Psoas muscle (tissue), 8 donors: ENCODE results near the gene RNF130. TPM values are rescaled to one million over a fixed set of nuclear protein-coding genes. Genes with fewer than 3 reads are reported as not detected.

ENCODE experiments used
- ATAC-seq, 4 donors: fragments of 200-7000 bp; cut with Tn5 transposase; one replicate each; pipeline ENCODE4 v1.9.1; 2020; ENCODE audit warnings: moderate library complexity in 3 of 4, mild to moderate bottlenecking in 2 of 4
- DNase-seq, 2 donors: peaks; one replicate each; pipeline ENCODE4 v3.0.0-alpha.2; 2020
- H3K27ac ChIP-seq: fragments of 200-600 bp; one replicate; pipeline ENCODE4 v1.8.0; 2022
- H3K27me3 ChIP-seq, 3 donors: fragments of 200-600 bp in 1 of 3; one replicate each; pipeline versions ENCODE4 v1.6.1 to v1.8.0; 2013 to 2022; ENCODE audit warnings: low read length in 2 of 3, mild to moderate bottlenecking in 2 of 3, moderate library complexity in 1 of 3; ENCODE audit not compliant: insufficient read depth in 3 of 3
- H3K36me3 ChIP-seq, 2 donors: fragments of 200-600 bp in 1 of 2; one replicate each; pipeline versions ENCODE4 v1.6.1 to v1.8.0; 2013 to 2022; ENCODE audit warnings: low read depth in 1 of 2, mild to moderate bottlenecking in 1 of 2, moderate library complexity in 1 of 2; ENCODE audit not compliant: insufficient read depth in 1 of 2
- H3K4me1 ChIP-seq: fragments of 200-600 bp; one replicate; pipeline ENCODE4 v1.8.0; 2022
- H3K4me3 ChIP-seq: fragments of 200-600 bp; one replicate; pipeline ENCODE4 v1.8.0; 2022; ENCODE audit warnings: mild to moderate bottlenecking
- H3K9me3 ChIP-seq: fragments of 200-600 bp; one replicate; pipeline ENCODE4 v1.8.0; 2022
- WGBS, 3 donors: extraction: QIAGEN DNeasy Blood & Tissue Kit; methylation state at CpG; one replicate each; pipeline versions ENCODE4 v1.1.6 to v1.1.7; 2013; 5-methylcytosine and 5-hydroxymethylcytosine counted together
- intact Hi-C, 2 donors: fragments of 100-400 bp; cut with DNase I; formaldehyde crosslinking; loops; one replicate each; pipeline versions ENCODE4 v1.11.0 to v1.14.2; 2022
- polyA plus RNA-seq, 3 donors: library from polyadenylated mRNA; stranded (reverse); fragments of 200-250 nt; gene quantifications; one replicate each; pipeline ENCODE4 v1.2.3, GENCODE V29; 2013
- total RNA-seq, 4 donors: library from RNA; stranded (reverse); fragmentation: NEBNext Ultra II Directional in 2 of 4; extraction: Animal tissue kit (Norgen Biotek cat#: 25700) in 2 of 4; gene quantifications; one replicate each; pipeline versions ENCODE4 v1.2.1 to v1.2.4, GENCODE V29; 2021 to 2023
- TF ChIP-seq, protein P1 (sequence below): fragments of 200-600 bp; IDR thresholded peaks from one replicate; pipeline ENCODE4 v1.8.0; 2022; ENCODE audit warnings: antibody characterized with exemption
- donor health status: healthy with polysubstance abuse.
- donor health status: DM: no; HTN: no; CAD: no; lungs with moderate emphysema.
- donor health status: Bipolar disorder and iron deficiency.
- donor health status: healthy.
- donor health status: DM: yes; HTN: yes; CAD: no.
- donor health status: DM: no; HTN: no; CAD: no.
- donor health status: DM: no; HTN: no; CAD: no.
- donor health status: DM: yes; HTN: yes; CAD: no.

The RNF130 gene
- total and polyA plus RNA-seq, 7 donors = 34.1 to 45.3 (median 37.2) TPM

DNA sequence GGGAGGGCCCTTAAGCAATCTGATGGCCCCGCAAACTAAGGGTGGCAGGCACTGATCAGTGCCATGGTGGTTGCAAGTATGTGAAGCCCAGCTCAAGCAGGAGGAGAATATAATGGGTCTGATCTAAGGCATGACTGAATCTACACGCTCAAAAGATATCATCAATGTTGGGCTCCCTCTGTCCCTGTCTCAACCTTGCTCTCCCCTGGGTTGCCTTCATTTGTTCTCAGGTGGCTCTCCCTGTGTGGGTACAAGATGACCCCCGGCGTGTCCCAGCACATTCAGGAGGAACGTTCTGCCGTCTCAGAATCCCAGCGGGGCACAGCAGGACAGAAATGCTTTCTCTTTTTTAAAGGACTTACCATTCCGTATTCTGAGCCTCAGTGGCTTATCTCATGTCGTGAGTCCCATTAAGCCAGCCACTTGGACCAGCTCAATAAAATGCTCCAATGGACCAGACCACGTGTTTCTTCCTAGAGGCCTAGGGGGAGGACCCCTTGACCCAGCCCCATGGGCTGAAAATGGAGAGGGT, 12.0 kb upstream of the RNF130 start:
- Histone ChIP-seq H3K9me3 (no peaks in the 10 kb centered on the region), H3K27ac (no peak overlapping the region), H3K4me3 (no peak overlapping the region), H3K27me3 (peaks cover 0 to 3% (median 0%) of the 10 kb centered on the region in 3 donors), H3K36me3 (no peaks in the 10 kb centered on the region), H3K4me1 (no peaks in the 10 kb centered on the region)
- WGBS, 3 donors = 87 to 93% (median 89%) methylated on average over 10 of the region's 10 CpGs
- TF ChIP-seq, protein P1, sequence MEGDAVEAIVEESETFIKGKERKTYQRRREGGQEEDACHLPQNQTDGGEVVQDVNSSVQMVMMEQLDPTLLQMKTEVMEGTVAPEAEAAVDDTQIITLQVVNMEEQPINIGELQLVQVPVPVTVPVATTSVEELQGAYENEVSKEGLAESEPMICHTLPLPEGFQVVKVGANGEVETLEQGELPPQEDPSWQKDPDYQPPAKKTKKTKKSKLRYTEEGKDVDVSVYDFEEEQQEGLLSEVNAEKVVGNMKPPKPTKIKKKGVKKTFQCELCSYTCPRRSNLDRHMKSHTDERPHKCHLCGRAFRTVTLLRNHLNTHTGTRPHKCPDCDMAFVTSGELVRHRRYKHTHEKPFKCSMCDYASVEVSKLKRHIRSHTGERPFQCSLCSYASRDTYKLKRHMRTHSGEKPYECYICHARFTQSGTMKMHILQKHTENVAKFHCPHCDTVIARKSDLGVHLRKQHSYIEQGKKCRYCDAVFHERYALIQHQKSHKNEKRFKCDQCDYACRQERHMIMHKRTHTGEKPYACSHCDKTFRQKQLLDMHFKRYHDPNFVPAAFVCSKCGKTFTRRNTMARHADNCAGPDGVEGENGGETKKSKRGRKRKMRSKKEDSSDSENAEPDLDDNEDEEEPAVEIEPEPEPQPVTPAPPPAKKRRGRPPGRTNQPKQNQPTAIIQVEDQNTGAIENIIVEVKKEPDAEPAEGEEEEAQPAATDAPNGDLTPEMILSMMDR = no peak
- ATAC-seq (no peak), DNase-seq (no peak)
- intact Hi-C loops = no loop called here

DNA sequence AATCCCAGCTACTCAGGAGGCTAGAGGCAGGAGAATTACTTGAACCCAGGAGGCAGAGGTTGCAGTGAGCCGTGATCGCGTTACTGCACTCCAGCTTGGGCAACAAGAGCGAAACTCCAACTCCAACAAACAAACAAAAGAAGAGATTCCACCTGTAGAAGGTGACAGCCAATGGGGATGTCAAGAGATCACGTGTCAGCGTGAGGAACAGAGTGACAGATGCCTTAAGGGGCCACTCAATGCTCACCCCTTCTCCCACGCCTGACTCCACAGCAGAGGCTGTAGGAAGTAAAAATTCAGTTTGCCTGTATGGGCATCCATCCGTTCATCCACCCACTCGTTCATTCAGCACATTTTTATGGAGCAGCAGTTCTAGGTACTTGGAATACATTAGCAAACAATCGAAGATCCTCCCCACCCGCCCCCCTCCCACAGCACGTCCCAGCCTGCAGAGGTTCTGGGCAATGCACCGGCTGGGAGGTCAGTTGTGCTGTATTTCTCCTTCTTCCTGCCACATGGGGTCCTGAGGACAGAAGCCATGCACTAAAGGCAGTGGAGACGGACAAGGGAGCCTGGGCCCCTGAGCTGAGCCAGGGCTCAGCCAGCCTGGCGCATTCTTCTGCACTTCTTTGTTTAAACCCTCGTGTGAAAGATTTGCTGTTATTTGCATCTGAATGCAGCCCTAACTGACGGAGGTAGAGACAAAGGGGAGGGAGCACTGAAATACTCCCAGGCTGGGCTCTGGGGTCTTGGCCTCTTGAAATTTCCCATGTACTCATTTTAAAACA, 11.3 kb upstream of the RNF130 start:
- no peaks in the 10 kb centered on the region for H3K9me3 ChIP-seq
- DNase-seq = no peak

DNA sequence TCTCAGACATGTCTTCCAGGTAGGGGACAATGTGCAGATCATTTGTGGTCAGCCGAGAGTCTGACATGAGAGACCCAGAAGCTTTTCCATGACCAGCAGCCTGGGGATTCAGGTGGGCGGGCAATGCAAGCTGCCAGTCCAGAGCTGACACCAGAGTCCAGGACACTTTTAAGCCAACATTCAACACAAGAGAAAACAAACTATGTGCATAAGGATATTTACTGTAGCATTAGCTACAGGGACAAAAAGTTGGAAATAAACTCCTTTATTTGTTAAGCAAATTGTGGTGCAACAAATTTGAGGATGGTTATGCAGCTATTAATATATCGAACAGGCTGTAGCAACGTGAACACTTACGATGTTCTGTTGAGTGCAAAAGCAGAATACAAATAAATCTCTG, 9.9 kb upstream of the RNF130 start:
- intact Hi-C loops = no loop called here

More for the DNA sequence above, 11.3 kb upstream of the RNF130 start:
- Histone ChIP-seq H3K27ac (no peak overlapping the region), H3K27me3 (peaks cover 0 to 3% (median 0%) of the 10 kb centered on the region in 3 donors), H3K36me3 (no peaks in the 10 kb centered on the region), H3K4me3 (no peak overlapping the region), H3K4me1 (no peaks in the 10 kb centered on the region)
- TF ChIP-seq, protein P1 = no peak
- intact Hi-C loops = no loop called here
- ATAC-seq = no peak
- WGBS, 3 donors = 63 to 69% (median 66%) methylated on average over 17 of the region's 17 CpGs

DNA sequence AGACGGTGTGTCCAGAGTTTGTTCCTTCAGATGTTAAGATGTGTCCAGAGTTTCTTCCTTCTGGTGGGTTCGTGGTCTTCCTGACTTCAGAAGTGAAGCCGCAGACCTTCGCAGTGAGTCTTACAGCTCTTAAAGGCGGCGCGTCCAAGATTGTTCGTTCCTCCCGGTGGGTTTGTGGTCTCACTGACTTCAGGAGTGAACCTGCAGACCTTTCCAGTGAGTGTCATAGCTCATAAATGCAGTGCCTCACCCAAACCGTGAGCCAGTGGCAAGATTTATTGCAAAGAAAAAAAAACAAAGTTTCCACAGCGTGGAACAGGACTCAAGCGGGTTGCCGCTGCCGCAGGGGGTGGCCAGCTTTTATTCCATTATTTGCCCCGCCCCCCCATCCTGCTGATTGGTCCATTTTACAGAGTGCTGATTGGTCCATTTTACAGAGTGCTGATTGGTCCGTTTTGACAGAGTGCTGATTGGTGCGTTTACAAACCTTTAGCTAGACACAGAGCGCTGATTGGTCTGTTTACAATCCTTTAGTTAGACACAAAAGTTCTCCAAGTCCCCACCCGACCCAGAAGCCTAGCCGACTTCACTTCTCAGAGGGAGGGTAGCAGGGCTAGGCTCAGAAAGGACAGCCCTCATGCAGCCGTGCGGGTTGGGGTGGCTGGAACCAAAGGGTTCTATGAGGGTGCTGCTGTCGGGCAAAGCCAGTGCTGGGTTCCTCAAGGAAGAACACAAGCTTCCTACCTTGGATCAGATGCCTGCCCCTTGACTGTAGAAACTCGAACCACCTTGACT, 9.1 kb upstream of the RNF130 start:
- TF ChIP-seq, protein P1 = no peak
- Histone ChIP-seq H3K9me3 (no peaks in the 10 kb centered on the region), H3K27ac (no peak overlapping the region)

More for the DNA sequence above, 9.9 kb upstream of the RNF130 start:
- ATAC-seq (no peak), DNase-seq (no peak)
- H3K27me3 ChIP-seq = peaks cover 0 to 3% (median 0%) of the 10 kb centered on the region in 3 donors
- no peaks in the 10 kb centered on the region for H3K9me3 ChIP-seq
- H3K36me3 ChIP-seq = no peaks in the 10 kb centered on the region
- H3K4me1 ChIP-seq = no peaks in the 10 kb centered on the region
- H3K4me3 ChIP-seq = no peak overlapping the region
- no peak overlapping the region for H3K27ac ChIP-seq
- TF ChIP-seq, protein P1 = no peak
- WGBS, 3 donors = 83 to 90% (median 87%) methylated on average over 5 of the region's 5 CpGs

More for the DNA sequence above, 9.1 kb upstream of the RNF130 start:
- 84% methylated on average over 24 of the region's 24 CpGs for WGBS, 3 donors
- ATAC-seq = no peak
- Histone ChIP-seq H3K4me3 (no peak overlapping the region), H3K36me3 (no peaks in the 10 kb centered on the region), H3K4me1 (no peaks in the 10 kb centered on the region), H3K27me3 (peaks cover 0 to 3% (median 0%) of the 10 kb centered on the region in 3 donors)
- DNase-seq = no peak
- intact Hi-C loops = no loop called here
